Neural cell (in vitro differentiated cells): Measurements from ENCODE around the gene TFIP11.

ENCODE experiments used
- EP300 ChIP-seq: fragments of 450-650 bp; conservative IDR thresholded peaks from 2 replicates; pipeline ENCODE4 v1.6.1; 2014; ENCODE audit warnings: antibody characterized with exemption, mild to moderate bottlenecking, moderate library complexity; ENCODE audit not compliant: poor library complexity, severe bottlenecking
- EZH2 ChIP-seq: fragments of 200-600, 300-800 bp; shearing (Covaris generic), sonication (generic); IDR thresholded peaks from 2 replicates; pipeline ENCODE4 v1.6.1; 2014; ENCODE audit warnings: antibody characterized with exemption, low read length, borderline replicate concordance, mild to moderate bottlenecking; ENCODE audit not compliant: insufficient read depth, poor library complexity, severe bottlenecking
- MXI1 ChIP-seq: fragments of 450-650 bp; conservative IDR thresholded peaks from 2 replicates; pipeline ENCODE4 v1.6.1; 2014; ENCODE audit warnings: antibody characterized with exemption, mild to moderate bottlenecking; ENCODE audit not compliant: poor library complexity, severe bottlenecking
- POLR2AphosphoS5 ChIP-seq: IDR thresholded peaks from 2 replicates; pipeline ENCODE4 v1.6.1; 2012
- RAD21 ChIP-seq: fragments of 450-650 bp; conservative IDR thresholded peaks from 2 replicates; pipeline ENCODE4 v1.6.1; 2014; ENCODE audit warnings: antibody characterized with exemption, mild to moderate bottlenecking, moderate library complexity
- SMC3 ChIP-seq: fragments of 450-650 bp; conservative IDR thresholded peaks from 2 replicates; pipeline ENCODE4 v1.6.1; 2014; ENCODE audit warnings: antibody characterized with exemption, mild to moderate bottlenecking, moderate library complexity; ENCODE audit not compliant: poor library complexity
- TAF1 ChIP-seq: IDR thresholded peaks from 2 replicates; pipeline ENCODE4 v1.6.1; 2012; ENCODE audit warnings: low read depth
- TF ChIP-seq, protein P1 (sequence below): fragments of 450-650 bp; IDR thresholded peaks from 2 replicates; pipeline ENCODE4 v1.5.1; 2014; ENCODE audit warnings: antibody characterized with exemption, mild to moderate bottlenecking, moderate library complexity; ENCODE audit not compliant: poor library complexity, severe bottlenecking
- TF ChIP-seq, protein P2 (sequence below): IDR thresholded peaks from 2 replicates; pipeline ENCODE4 v1.6.1; 2012; ENCODE audit warnings: borderline replicate concordance

DNA sequence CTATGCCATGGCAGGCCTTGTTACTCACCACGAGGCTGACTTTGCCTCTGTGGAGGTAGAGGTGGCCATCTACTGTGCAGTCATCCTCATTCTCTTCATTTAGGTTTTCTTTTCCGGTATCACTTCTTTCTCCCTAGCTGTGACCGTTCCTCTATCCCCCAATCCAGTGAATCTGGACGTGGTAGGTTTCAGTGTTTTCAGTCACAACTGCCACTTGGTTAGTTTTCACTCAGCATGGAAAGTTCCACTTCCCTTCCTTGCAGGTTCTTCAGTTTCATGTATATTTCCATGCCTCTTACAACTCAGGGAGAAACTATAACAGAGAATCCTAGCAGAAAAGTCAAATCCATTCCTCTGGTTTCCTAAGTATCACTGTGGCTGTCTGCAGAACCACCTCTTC is 30.6 kb downstream of the TFIP11 start:
- TF ChIP-seq, protein P1, sequence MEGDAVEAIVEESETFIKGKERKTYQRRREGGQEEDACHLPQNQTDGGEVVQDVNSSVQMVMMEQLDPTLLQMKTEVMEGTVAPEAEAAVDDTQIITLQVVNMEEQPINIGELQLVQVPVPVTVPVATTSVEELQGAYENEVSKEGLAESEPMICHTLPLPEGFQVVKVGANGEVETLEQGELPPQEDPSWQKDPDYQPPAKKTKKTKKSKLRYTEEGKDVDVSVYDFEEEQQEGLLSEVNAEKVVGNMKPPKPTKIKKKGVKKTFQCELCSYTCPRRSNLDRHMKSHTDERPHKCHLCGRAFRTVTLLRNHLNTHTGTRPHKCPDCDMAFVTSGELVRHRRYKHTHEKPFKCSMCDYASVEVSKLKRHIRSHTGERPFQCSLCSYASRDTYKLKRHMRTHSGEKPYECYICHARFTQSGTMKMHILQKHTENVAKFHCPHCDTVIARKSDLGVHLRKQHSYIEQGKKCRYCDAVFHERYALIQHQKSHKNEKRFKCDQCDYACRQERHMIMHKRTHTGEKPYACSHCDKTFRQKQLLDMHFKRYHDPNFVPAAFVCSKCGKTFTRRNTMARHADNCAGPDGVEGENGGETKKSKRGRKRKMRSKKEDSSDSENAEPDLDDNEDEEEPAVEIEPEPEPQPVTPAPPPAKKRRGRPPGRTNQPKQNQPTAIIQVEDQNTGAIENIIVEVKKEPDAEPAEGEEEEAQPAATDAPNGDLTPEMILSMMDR, result no peak
- TF ChIP-seq EZH2, result no peak
- no peak for TF ChIP-seq SMC3
- TF ChIP-seq POLR2AphosphoS5, result no peak
- no peak for TF ChIP-seq RAD21
- no peak for TF ChIP-seq TAF1
- TF ChIP-seq, protein P2, sequence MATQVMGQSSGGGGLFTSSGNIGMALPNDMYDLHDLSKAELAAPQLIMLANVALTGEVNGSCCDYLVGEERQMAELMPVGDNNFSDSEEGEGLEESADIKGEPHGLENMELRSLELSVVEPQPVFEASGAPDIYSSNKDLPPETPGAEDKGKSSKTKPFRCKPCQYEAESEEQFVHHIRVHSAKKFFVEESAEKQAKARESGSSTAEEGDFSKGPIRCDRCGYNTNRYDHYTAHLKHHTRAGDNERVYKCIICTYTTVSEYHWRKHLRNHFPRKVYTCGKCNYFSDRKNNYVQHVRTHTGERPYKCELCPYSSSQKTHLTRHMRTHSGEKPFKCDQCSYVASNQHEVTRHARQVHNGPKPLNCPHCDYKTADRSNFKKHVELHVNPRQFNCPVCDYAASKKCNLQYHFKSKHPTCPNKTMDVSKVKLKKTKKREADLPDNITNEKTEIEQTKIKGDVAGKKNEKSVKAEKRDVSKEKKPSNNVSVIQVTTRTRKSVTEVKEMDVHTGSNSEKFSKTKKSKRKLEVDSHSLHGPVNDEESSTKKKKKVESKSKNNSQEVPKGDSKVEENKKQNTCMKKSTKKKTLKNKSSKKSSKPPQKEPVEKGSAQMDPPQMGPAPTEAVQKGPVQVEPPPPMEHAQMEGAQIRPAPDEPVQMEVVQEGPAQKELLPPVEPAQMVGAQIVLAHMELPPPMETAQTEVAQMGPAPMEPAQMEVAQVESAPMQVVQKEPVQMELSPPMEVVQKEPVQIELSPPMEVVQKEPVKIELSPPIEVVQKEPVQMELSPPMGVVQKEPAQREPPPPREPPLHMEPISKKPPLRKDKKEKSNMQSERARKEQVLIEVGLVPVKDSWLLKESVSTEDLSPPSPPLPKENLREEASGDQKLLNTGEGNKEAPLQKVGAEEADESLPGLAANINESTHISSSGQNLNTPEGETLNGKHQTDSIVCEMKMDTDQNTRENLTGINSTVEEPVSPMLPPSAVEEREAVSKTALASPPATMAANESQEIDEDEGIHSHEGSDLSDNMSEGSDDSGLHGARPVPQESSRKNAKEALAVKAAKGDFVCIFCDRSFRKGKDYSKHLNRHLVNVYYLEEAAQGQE, result no peak
- TF ChIP-seq EP300, result no peak
- TF ChIP-seq MXI1, result no peak
